Right lobe of liver (tissue), 6 donors: ENCODE data around the gene MYCBP2. TPM values are rescaled to one million over a fixed set of nuclear protein-coding genes. Genes with fewer than 3 reads are reported as not detected.
A peak's percentile ranks its signal among the peaks of the same experiment; 100 is the strongest.

Experiments
- ATAC-seq, 4 donors: fragments of 200-7000 bp; cut with Tn5 transposase; one replicate each; pipeline ENCODE4 v1.9.1; 2020; ENCODE audit warnings: mild to moderate bottlenecking in 4 of 4, moderate library complexity in 4 of 4
- DNase-seq, 3 donors: peaks; one replicate each; pipeline ENCODE4 v3.0.0-alpha.2; 2020
- H3K27ac ChIP-seq, 3 donors: fragments of 200-600 bp; one replicate each; pipeline ENCODE4 v1.8.0; 2022
- H3K27me3 ChIP-seq, 2 donors: fragments of 200-600 bp; one replicate each; pipeline ENCODE4 v1.8.0; 2022
- H3K36me3 ChIP-seq, 4 donors: fragments of 200-600 bp; sonication (generic) in 1 of 4; one replicate each; pipeline versions ENCODE4 v1.5.1 to v1.8.0; 2017 to 2022; ENCODE audit warnings: control low read depth in 1 of 4
- H3K4me1 ChIP-seq, 4 donors: fragments of 200-600 bp; sonication (generic) in 1 of 4; one replicate each; pipeline versions ENCODE4 v1.5.1 to v1.8.0; 2017 to 2022; ENCODE audit warnings: control low read depth in 1 of 4
- H3K4me3 ChIP-seq, 3 donors: fragments of 200-600 bp; one replicate each; pipeline ENCODE4 v1.8.0; 2022
- H3K9me3 ChIP-seq, 4 donors: fragments of 200-600 bp; sonication (generic) in 1 of 4; one replicate each; pipeline versions ENCODE4 v1.5.1 to v1.8.0; 2017 to 2022; ENCODE audit warnings: control low read depth in 1 of 4
- CTCF ChIP-seq, 4 donors: fragments of 200-600 bp in 3 of 4; fragments of 450-650 bp in 1 of 4; IDR thresholded peaks; one replicate each; pipeline versions ENCODE4 v1.5.1 to v1.8.0; 2016 to 2022; ENCODE audit warnings: antibody characterized with exemption in 4 of 4, mild to moderate bottlenecking in 2 of 4
- POLR2A ChIP-seq: fragments of 450-650 bp; IDR thresholded peaks from one replicate; pipeline ENCODE4 v1.6.1; 2017; ENCODE audit warnings: antibody characterized with exemption, mild to moderate bottlenecking
- WGBS: methylation state at CpG from one replicate; pipeline ENCODE4 v1.1.6; 2018; ENCODE audit warnings: low coverage, low lambda C conversion rate; ENCODE audit not compliant: insufficient coverage; ENCODE audit errors: missing lambda C conversion rate; 5-methylcytosine and 5-hydroxymethylcytosine counted together
- intact Hi-C, 2 donors: fragments of 100-400 bp; cut with DNase I; formaldehyde crosslinking; loops; one replicate each; pipeline versions ENCODE4 v1.11.2 to v1.14.1; 2022
- total RNA-seq, 6 experiments: library from RNA; depleted of rRNA in 2 of 6; stranded (reverse); fragments of >200 nt in 2 of 6; fragmentation: NEBNext Ultra II Directional in 3 of 6; extraction: Animal tissue kit (Norgen Biotek cat#: 25700) in 3 of 6; gene quantifications; one replicate each; pipeline versions ENCODE4 v1.1.0 to v1.2.4, GENCODE V29; 2016 to 2023
- donor health status: DM: no; HTN: yes; CAD: no.
- donor health status: DM: no; HTN: no; CAD: no.
- donor health status: DM: no; HTN: no; CAD: no.
- donor health status: DM: no; HTN: yes; CAD: no.
- donor health status: DM: no; HTN: yes; CAD: no.

MYCBP2 gene
- total RNA-seq, 6 experiments from 2014 or later = 27.8 to 50.1 (median 43.2) TPM

- Histone ChIP-seq H3K9me3 (no peaks in the 10 kb centered on the region), H3K36me3 (no peaks in the 10 kb centered on the region), H3K27me3 (no peaks in the 10 kb centered on the region), H3K27ac (no peak overlapping the region), H3K4me3 (no peak overlapping the region), H3K4me1 (peaks cover 0 to 8% (median 0%) of the 10 kb centered on the region in 4 donors)
- intact Hi-C loops = no loop called here
- ATAC-seq (no peak), DNase-seq (no peak)
- WGBS = 89% methylated on average over 1 of the region's 1 CpG
- TF ChIP-seq POLR2A (no peak), CTCF (IDR thresholded peaks at IDR 0.05) (no peak)
Observed at GRCh38 chr13:77373502-77373901, 46.6 kb upstream of the MYCBP2 start.

- Histone ChIP-seq H3K36me3 (no peaks in the 10 kb centered on the region), H3K27ac (no peak overlapping the region), H3K4me1 (peaks cover 0 to 8% (median 0%) of the 10 kb centered on the region in 4 donors), H3K9me3 (no peaks in the 10 kb centered on the region), H3K4me3 (no peak overlapping the region), H3K27me3 (no peaks in the 10 kb centered on the region)
- TF ChIP-seq CTCF (IDR thresholded peaks at IDR 0.05) (no peak), POLR2A (no peak)
- ATAC-seq (peak in 2 of 4 donors; percentile 29 to 33), DNase-seq (no peak)
- intact Hi-C loops = no loop called here
- 100% methylated on average over 1 of the region's 1 CpG for whole genome bisulfite sequencing
Observed at GRCh38 chr13:77372275-77372674, 45.4 kb upstream of the MYCBP2 start.

DNA sequence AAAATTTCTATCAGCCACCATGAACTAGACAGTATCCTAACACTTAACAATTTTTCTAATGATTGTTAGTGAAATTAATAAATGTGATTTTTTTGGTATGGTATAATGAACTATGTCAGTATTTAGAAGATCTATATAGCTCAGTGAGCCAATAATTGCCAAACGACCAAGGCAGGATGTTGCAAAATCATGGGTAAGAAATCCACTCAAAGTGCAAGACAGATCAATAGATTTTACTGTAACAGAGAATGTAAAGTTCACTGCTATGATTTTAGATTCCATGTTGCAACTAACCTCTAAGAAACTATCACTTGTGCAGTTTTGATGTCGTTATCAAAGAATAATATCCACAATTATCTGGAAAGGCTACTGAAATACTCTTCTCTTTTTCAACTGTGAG, 44.0 kb upstream of the MYCBP2 start:
- DNase-seq (no peak), ATAC-seq (peak in 3 of 4 donors; percentile 45 to 68 (median 54))
- Histone ChIP-seq H3K27me3 (no peaks in the 10 kb centered on the region), H3K4me1 (peaks cover 0 to 8% (median 0%) of the 10 kb centered on the region in 4 donors), H3K4me3 (no peak overlapping the region), H3K36me3 (no peaks in the 10 kb centered on the region), H3K27ac (no peak overlapping the region), H3K9me3 (no peaks in the 10 kb centered on the region)
- TF ChIP-seq POLR2A = no peak
- TF ChIP-seq CTCF (IDR thresholded peaks at IDR 0.05) = no peak
- WGBS = 25% methylated on average over 2 of the region's 2 CpGs
- intact Hi-C loops = no loop called here

DNA sequence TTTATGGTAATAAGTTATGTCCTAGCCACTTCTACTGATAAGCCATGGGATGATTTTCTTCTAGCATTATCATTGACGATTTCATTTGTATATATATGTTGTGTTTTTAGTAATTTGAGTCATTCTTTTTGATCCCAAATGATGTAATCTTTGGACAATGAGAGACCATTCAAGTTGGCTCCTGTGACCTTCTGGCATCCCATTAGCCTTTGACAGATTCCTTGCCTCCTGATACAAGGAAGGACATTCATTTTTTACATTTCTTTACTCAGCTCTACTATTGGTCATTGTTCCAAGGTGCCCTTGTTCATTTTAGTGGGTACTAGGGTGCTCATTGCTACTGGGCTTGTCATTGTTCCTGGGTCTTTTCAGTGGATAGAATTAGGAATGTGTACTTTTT, 35.3 kb upstream of the MYCBP2 start:
- Histone ChIP-seq H3K9me3 (no peaks in the 10 kb centered on the region), H3K27me3 (no peaks in the 10 kb centered on the region), H3K36me3 (no peaks in the 10 kb centered on the region), H3K4me1 (no peaks in the 10 kb centered on the region), H3K27ac (no peak overlapping the region), H3K4me3 (no peak overlapping the region)
- TF ChIP-seq CTCF (IDR thresholded peaks at IDR 0.05) = no peak
- no peak for TF ChIP-seq POLR2A
- DNase-seq (no peak), ATAC-seq (no peak)
- intact Hi-C loops = no loop called here
- WGBS = 60% methylated on average over 1 of the region's 1 CpG
